Mucosa of rectum (tissue), 2 donors: ENCODE data around the gene LOXL1.

ENCODE experiments used
- H3K27ac ChIP-seq, 2 donors: one replicate each; pipeline ENCODE4 v1.7.0; 2013; ENCODE audit warnings: inconsistent platforms in 2 of 2, low read depth in 2 of 2, low read length in 2 of 2
- H3K27me3 ChIP-seq, 2 donors: one replicate each; pipeline ENCODE4 v1.7.0; 2013; ENCODE audit warnings: low read length in 2 of 2; ENCODE audit not compliant: control insufficient read depth in 2 of 2, insufficient read depth in 2 of 2
- H3K36me3 ChIP-seq, 2 donors: one replicate each; pipeline ENCODE4 v1.7.0; 2013; ENCODE audit warnings: low read length in 2 of 2; ENCODE audit not compliant: control insufficient read depth in 2 of 2, insufficient read depth in 2 of 2
- H3K4me1 ChIP-seq, 2 donors: one replicate each; pipeline ENCODE4 v1.7.0; 2013; ENCODE audit warnings: low read length in 2 of 2, mild to moderate bottlenecking in 1 of 2; ENCODE audit not compliant: control insufficient read depth in 2 of 2, insufficient read depth in 2 of 2
- H3K4me3 ChIP-seq, 2 donors: one replicate each; pipeline ENCODE4 v1.7.0; 2013; ENCODE audit warnings: low read length in 2 of 2
- H3K9ac ChIP-seq, 2 donors: one replicate each; pipeline ENCODE4 v1.7.0; 2013; ENCODE audit warnings: low read length in 2 of 2, low read depth in 1 of 2, mild to moderate bottlenecking in 1 of 2
- H3K9me3 ChIP-seq, 2 donors: one replicate each; pipeline ENCODE4 v1.7.0; 2013; ENCODE audit warnings: low read length in 2 of 2; ENCODE audit not compliant: control insufficient read depth in 2 of 2
- donor health status: healthy.
- donor health status: Normal muscosa, but diverticular disease.

LOXL1 gene

DNA sequence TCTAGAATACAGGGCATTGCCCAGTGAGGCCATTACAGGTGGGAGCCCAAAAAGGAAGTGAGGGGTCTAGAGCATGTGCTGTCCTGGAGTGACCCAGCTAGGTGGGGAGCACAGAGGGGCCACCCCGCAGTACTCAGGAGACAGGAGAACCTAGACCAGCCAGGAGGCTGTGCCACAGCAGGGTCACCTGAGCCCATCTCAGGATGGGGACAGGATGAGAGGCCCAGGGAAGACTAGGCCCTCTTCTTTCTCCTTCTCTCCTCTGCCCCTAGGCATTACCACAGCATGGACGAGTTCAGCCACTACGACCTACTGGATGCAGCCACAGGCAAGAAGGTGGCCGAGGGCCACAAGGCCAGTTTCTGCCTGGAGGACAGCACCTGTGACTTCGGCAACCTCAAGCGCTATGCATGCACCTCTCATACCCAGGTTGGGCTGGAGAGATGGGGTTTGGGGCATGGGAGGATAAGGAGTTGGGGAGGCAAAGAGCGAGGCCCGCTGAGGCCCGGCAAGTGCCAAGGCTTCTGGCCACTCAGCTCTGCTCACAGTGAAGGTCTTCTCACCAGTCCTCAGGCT is 20.6 kb downstream of the LOXL1 start:
- Histone ChIP-seq H3K4me1 (peaks cover 5 to 6% of the 10 kb centered on the region in 2 donors), H3K36me3 (no peaks in the 10 kb centered on the region), H3K9me3 (no peaks in the 10 kb centered on the region), H3K27ac (no peak overlapping the region), H3K4me3 (no peak overlapping the region), H3K9ac (no peak overlapping the region), H3K27me3 (no peaks in the 10 kb centered on the region)

DNA sequence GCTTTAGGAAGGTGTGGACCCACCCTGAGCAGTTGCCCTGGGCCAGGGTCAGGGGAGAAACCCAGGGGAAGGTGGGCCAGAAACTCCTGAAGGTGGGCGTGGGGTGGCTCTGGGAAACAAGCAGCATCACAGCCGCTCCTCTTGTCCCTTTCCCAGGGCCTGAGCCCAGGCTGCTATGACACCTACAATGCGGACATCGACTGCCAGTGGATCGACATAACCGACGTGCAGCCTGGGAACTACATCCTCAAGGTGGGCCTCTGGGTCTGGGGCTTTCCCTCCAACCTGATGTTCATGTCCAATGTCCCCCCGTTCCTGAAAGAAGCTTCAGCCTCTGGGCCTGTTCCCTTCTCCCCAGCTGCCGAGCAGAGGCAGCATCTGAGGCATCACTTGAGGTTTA is 21.4 kb downstream of the LOXL1 start:
- H3K4me3 ChIP-seq: no peak overlapping the region
- no peak overlapping the region for H3K27ac ChIP-seq
- no peaks in the 10 kb centered on the region for H3K36me3 ChIP-seq
- peaks cover 6 to 7% of the 10 kb centered on the region in 2 donors for H3K4me1 ChIP-seq
- H3K27me3 ChIP-seq: no peaks in the 10 kb centered on the region
- no peaks in the 10 kb centered on the region for H3K9me3 ChIP-seq
- no peak overlapping the region for H3K9ac ChIP-seq

DNA sequence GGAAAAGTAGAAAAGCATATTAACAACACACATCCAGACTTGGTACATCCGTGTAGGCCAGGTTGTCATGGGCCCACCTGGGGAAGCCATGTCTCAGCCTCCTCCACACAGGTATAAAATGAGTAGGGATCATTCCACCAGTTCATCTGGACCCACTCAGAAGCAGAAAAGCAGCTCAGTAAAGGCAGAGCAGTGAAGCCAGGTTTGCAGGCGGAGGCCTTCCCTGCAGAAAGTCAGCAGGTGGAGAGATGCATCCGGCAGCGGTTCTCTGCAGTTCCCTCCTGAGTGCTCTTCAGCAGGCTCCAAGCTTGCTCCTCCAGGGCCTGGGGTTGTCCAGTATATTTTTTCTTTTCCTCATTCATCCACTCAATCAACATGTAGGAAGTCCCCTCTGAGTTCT is 22.1 kb downstream of the LOXL1 start:
- Histone ChIP-seq H3K27ac (no peak overlapping the region), H3K4me3 (no peak overlapping the region), H3K9me3 (no peaks in the 10 kb centered on the region), H3K4me1 (peaks cover 6 to 7% of the 10 kb centered on the region in 2 donors), H3K9ac (no peak overlapping the region), H3K36me3 (no peaks in the 10 kb centered on the region), H3K27me3 (no peaks in the 10 kb centered on the region)

DNA sequence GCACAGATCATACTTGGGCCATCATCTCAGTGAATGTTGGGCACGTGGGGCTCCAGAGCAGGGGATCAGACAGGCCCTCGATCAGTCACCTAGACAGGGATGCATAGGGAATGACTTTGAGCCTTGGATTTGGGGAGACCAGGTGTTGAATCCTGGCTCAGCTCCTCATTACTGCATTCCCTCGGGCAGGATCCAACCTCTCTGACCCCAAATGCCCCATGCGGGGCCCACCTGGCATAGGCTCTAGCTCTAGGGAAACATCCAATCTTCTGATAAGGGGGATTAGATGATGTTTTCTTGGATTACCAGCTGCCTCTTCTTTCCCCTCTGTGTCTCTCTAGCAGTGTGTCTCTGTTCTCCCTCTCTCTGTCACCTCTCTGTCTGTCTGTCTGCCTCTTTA is 22.7 kb downstream of the LOXL1 start:
- H3K4me1 ChIP-seq: peaks cover 6 to 7% of the 10 kb centered on the region in 2 donors

DNA sequence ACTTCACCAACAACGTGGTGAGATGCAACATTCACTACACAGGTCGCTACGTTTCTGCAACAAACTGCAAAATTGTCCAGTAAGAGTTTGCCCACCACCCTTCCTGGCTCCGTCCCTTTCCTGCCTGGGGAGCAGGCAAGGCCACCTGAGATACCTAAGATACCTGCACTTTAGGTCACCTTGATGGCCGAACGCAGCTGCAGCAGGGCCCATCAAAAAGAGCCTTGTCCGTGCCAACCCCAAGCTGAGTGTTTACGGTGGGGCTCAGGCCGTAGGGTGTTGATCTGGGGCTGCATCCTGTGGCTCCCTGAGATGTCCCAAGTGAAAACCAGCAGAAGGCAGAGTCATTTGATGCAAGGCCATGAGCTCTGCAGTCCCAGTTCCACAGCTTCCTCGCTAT is 23.2 kb downstream of the LOXL1 start:
- Histone ChIP-seq H3K9ac (no peak overlapping the region), H3K4me3 (no peak overlapping the region), H3K4me1 (peaks cover 6 to 7% of the 10 kb centered on the region in 2 donors), H3K27me3 (no peaks in the 10 kb centered on the region), H3K9me3 (no peaks in the 10 kb centered on the region), H3K36me3 (no peaks in the 10 kb centered on the region), H3K27ac (no peak overlapping the region)

More for the DNA sequence above, 22.7 kb downstream of the LOXL1 start:
- Histone ChIP-seq H3K4me3 (no peak overlapping the region), H3K27me3 (no peaks in the 10 kb centered on the region), H3K27ac (no peak overlapping the region), H3K9ac (no peak overlapping the region), H3K9me3 (no peaks in the 10 kb centered on the region), H3K36me3 (no peaks in the 10 kb centered on the region)

DNA sequence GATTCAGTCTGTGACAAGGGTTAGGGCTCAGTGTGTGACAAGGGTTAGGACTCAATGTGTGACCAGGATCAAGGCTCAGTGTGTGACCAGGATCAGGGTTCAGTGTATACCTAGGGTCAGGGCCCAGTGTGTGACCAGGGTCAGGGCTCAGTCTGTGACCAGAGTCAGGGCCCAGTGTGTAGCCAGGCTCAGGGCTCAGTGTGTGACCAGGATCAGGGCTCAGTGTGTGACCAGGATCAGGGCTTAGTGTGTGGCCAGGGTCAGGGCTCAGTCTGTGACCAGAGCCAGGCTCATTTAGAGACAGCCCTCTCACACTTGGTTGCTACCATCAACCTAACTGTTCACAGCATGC is 24.2 kb downstream of the LOXL1 start:
- H3K27ac ChIP-seq: peak overlapping the region; percentile 59 to 89
- peaks cover 6 to 7% of the 10 kb centered on the region in 2 donors for H3K4me1 ChIP-seq
- no peak overlapping the region for H3K9ac ChIP-seq
- no peaks in the 10 kb centered on the region for H3K36me3 ChIP-seq
- no peaks in the 10 kb centered on the region for H3K9me3 ChIP-seq
- no peak overlapping the region for H3K4me3 ChIP-seq
- H3K27me3 ChIP-seq: no peaks in the 10 kb centered on the region

DNA sequence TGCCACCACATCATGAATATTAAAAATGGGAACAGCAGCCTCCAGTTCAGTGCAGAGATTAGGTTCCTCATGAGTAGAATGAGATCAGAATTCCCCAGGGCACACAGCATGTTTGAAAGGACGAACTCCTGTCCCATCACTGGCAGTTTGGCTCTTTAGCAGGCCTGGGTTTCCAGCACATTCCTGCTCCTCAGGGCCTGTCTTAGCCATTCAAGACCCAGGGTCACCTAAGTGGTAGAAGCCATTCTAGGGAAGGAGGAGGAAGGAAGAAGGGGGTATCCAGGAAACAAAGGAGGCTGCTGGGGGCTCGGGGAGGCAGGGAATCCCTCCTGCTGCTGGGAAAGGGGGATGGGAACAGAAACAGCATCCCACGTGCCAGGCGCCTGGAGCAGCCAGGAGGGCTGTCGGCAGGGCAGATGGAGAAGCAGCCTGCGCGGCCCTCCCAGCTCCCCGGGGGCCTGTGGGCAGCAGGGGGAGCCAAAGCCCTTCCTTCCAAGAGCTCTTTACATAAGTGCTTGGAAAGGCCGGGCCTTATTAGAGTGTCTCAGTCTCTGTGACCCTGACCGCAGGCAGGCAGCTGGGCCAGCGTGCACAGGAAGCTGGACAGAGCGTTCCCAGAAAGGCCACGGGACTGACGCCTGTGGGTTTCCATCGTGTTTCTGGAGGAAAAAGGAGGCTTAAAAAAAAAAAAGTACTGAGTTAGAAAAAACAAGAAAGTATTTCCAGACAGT is 24.7 kb downstream of the LOXL1 start:
- H3K4me1 ChIP-seq: peaks cover 6 to 7% of the 10 kb centered on the region in 2 donors
- H3K9me3 ChIP-seq: no peaks in the 10 kb centered on the region
- no peaks in the 10 kb centered on the region for H3K36me3 ChIP-seq
- peak overlapping the region; percentile 9 to 52 for H3K9ac ChIP-seq
- H3K27ac ChIP-seq: peak overlapping the region; percentile 89 to 90
- H3K27me3 ChIP-seq: no peaks in the 10 kb centered on the region
- no peak overlapping the region for H3K4me3 ChIP-seq

DNA sequence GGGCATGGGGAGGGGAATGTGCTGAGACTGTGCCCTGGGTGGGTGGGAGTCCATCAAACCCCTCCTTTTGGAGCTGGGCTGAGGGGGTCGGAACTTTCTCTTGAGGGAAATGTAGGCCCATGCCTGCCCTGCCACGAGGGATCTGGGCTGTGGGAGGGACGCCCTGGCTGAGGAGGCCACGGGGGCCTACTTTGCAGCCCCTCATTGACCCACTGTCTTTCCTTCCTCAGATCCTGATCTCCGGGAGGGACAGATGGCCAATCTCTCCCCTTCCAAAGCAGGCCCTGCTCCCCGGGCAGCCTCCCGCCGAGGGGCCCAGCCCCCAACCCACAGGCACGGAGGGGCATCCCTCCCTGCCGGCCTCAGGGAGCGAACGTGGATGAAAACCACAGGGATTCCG is 25.3 kb downstream of the LOXL1 start:
- Histone ChIP-seq H3K9me3 (no peaks in the 10 kb centered on the region), H3K27me3 (no peaks in the 10 kb centered on the region), H3K9ac (peak overlapping the region; percentile 9 to 52), H3K4me1 (peaks cover 6 to 9% of the 10 kb centered on the region in 2 donors), H3K27ac (peak overlapping the region; percentile 89 to 90), H3K36me3 (no peaks in the 10 kb centered on the region), H3K4me3 (no peak overlapping the region)

DNA sequence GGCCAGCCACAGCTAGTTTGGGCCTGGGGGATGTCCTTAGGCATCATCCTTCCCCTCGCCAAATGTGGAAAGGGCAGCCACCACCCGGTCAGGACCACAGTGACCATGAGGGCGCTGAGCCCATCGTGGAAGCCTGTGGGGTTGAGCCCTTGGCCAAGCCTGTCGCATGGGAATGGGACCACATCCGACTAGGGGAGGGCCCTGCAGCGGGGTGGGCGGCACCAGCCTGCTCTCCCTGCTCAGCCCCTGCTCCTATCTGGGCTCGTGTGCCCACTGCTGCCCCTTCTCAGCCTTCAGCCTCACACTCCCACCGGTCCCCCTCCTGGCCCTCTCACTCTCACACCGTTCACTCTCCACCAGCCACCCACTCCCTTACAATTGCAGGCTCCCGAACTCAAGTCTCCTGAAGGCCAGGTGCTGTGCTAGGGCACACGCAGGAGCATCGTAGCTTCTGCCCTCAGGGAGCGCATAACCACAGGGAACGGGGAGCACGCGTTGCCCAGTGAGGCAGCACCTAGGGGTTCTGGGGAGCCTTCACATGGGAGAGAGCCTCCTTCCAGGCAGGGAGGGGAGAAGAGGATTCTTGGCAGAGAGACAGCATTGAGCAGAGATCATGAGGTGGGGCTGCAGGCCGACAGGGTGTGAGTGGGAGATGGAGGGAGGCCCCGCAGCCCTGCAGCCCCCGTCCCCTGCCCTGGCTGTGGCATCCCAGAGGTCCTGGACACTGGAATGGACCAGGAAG is 26.1 kb downstream of the LOXL1 start:
- H3K27me3 ChIP-seq: no peaks in the 10 kb centered on the region
- H3K9me3 ChIP-seq: no peaks in the 10 kb centered on the region
- H3K27ac ChIP-seq: peak overlapping the region; percentile 89 to 90
- H3K4me1 ChIP-seq: peaks cover 6 to 9% of the 10 kb centered on the region in 2 donors
- H3K9ac ChIP-seq: peak overlapping the region in 1 of 2 donors; percentile 52
- H3K36me3 ChIP-seq: no peaks in the 10 kb centered on the region
- no peak overlapping the region for H3K4me3 ChIP-seq
